Neuronal stem cell (in vitro differentiated cells): ENCODE measurements around the gene BCAS3.
A peak's percentile ranks its signal among the peaks of the same experiment; 100 is the strongest.

Experiments
- DNase-seq: peaks from one replicate; pipeline ENCODE4 v3.0.0-alpha.2; 2013; ENCODE audit warnings: low spot score
- H2AFZ ChIP-seq: one replicate; pipeline ENCODE4 v1.6.1; 2013; ENCODE audit warnings: mild to moderate bottlenecking, low read length, inconsistent platforms
- H2AK5ac ChIP-seq: 2 replicates; pipeline ENCODE4 v1.6.1; 2013; ENCODE audit warnings: low read depth, mild to moderate bottlenecking, inconsistent platforms, low read length, moderate library complexity, mixed read lengths
- H2BK120ac ChIP-seq: 2 replicates; pipeline ENCODE4 v1.6.1; 2013; ENCODE audit warnings: low read depth, mild to moderate bottlenecking, inconsistent platforms, low read length, moderate library complexity, mixed read lengths
- H2BK12ac ChIP-seq: one replicate; pipeline ENCODE4 v1.6.1; 2013; ENCODE audit warnings: low read length, inconsistent platforms
- H2BK15ac ChIP-seq: 2 replicates; pipeline ENCODE4 v1.6.1; 2013; ENCODE audit warnings: mild to moderate bottlenecking, low read length, inconsistent platforms, mixed read lengths
- H2BK5ac ChIP-seq: one replicate; pipeline ENCODE4 v1.6.1; 2013; ENCODE audit warnings: inconsistent platforms, mild to moderate bottlenecking, low read length, moderate library complexity
- H3K14ac ChIP-seq: one replicate; pipeline ENCODE4 v1.6.1; 2013; ENCODE audit warnings: low read length, inconsistent platforms
- H3K18ac ChIP-seq: 2 replicates; pipeline ENCODE4 v1.6.1; 2013; ENCODE audit warnings: low read length, inconsistent platforms
- H3K23ac ChIP-seq: 2 replicates; pipeline ENCODE4 v1.6.1; 2013; ENCODE audit warnings: low read depth, mild to moderate bottlenecking, mixed read lengths, low read length, inconsistent platforms; ENCODE audit not compliant: poor library complexity
- H3K27ac ChIP-seq: replicated peaks from 3 replicates; pipeline ENCODE4 v1.5.1; 2013; ENCODE audit warnings: low read length, inconsistent platforms
- H3K27me3 ChIP-seq, 3 experiments: 2 replicates each; pipeline ENCODE4 v1.6.1; 2013; ENCODE audit warnings: low read length in 3 of 3, mild to moderate bottlenecking in 2 of 3, inconsistent platforms in 1 of 3, low read depth in 1 of 3, mixed read lengths in 1 of 3, moderate library complexity in 1 of 3; ENCODE audit not compliant: control insufficient read depth in 3 of 3, insufficient read depth in 3 of 3
- H3K36me3 ChIP-seq, 2 donors: replicated peaks in 1 of 2; 2 replicates each; pipeline ENCODE4 v1.6.1; 2013; ENCODE audit warnings: low read length in 2 of 2; ENCODE audit not compliant: control insufficient read depth in 2 of 2, insufficient read depth in 2 of 2
- H3K4ac ChIP-seq: 2 replicates; pipeline ENCODE4 v1.6.1; 2013; ENCODE audit warnings: inconsistent platforms, mild to moderate bottlenecking, low read length, moderate library complexity
- H3K4me1 ChIP-seq, 2 donors: 1 replicate in 1 of 2; 2 replicates in 1 of 2; pipeline ENCODE4 v1.6.1; 2013; ENCODE audit warnings: low read length in 2 of 2, low read depth in 1 of 2; ENCODE audit not compliant: control insufficient read depth in 2 of 2, insufficient read depth in 1 of 2
- H3K4me2 ChIP-seq: one replicate; pipeline ENCODE4 v1.6.1; 2013; ENCODE audit warnings: mild to moderate bottlenecking, low read length, inconsistent platforms; ENCODE audit not compliant: insufficient read depth, poor library complexity, severe bottlenecking
- H3K4me3 ChIP-seq, 2 donors: 2 replicates each; pipeline ENCODE4 v1.5.1; 2013; ENCODE audit warnings: low read length in 2 of 2, mild to moderate bottlenecking in 2 of 2, inconsistent platforms in 1 of 2, moderate library complexity in 1 of 2
- H3K79me1 ChIP-seq: one replicate; pipeline ENCODE4 v1.6.1; 2013; ENCODE audit warnings: low read depth, mild to moderate bottlenecking, inconsistent platforms, low read length, moderate library complexity
- H3K9ac ChIP-seq: one replicate; pipeline ENCODE4 v1.6.1; 2013; ENCODE audit warnings: mild to moderate bottlenecking, low read depth, low read length, inconsistent platforms; ENCODE audit not compliant: poor library complexity
- H3K9me3 ChIP-seq, 2 donors: replicated peaks in 1 of 2; 2 replicates each; pipeline versions ENCODE3 to v1.6.1; 2013; ENCODE audit warnings: low read length in 2 of 2, mild to moderate bottlenecking in 2 of 2, inconsistent platforms in 1 of 2, low read depth in 1 of 2, mixed read lengths in 1 of 2, moderate library complexity in 1 of 2; ENCODE audit not compliant: control insufficient read depth in 2 of 2, insufficient read depth in 1 of 2
- H4K8ac ChIP-seq: one replicate; pipeline ENCODE4 v1.6.1; 2013; ENCODE audit warnings: low read depth, mild to moderate bottlenecking, inconsistent platforms, low read length, moderate library complexity
- H4K91ac ChIP-seq: one replicate; pipeline ENCODE4 v1.6.1; 2013; ENCODE audit warnings: low read length, low read depth, mild to moderate bottlenecking, inconsistent platforms; ENCODE audit not compliant: poor library complexity
- WGBS, 2 donors: extraction: QIAGEN DNeasy Blood & Tissue Kit; methylation state at CpG; one replicate each; pipeline ENCODE4 v1.1.7; 2013; ENCODE audit warnings: missing lambda C conversion rate in 2 of 2, mixed read lengths in 1 of 2; ENCODE audit not compliant: insufficient read length in 2 of 2, insufficient replicate concordance in 1 of 2; ENCODE audit errors: extremely low coverage in 2 of 2; 5-methylcytosine and 5-hydroxymethylcytosine counted together

BCAS3 gene

GRCh38 chr17:60743799-60744198 is 66.1 kb downstream of the BCAS3 start:
- peaks cover 6 to 28% of the 10 kb centered on the region in 2 donors for H3K4me1 ChIP-seq
- H3K23ac ChIP-seq, result no peak overlapping the region
- no peak overlapping the region for H3K27ac ChIP-seq
- H2BK12ac ChIP-seq, result no peak overlapping the region
- H3K4ac ChIP-seq, result no peak overlapping the region
- H3K27me3 ChIP-seq, result no peaks in the 10 kb centered on the region
- no peak overlapping the region for H3K4me2 ChIP-seq
- no CpG with 5 or more reads among the region's 5 CpGs for WGBS, 2 donors
- H2AK5ac ChIP-seq, result no peak overlapping the region
- no peaks in the 10 kb centered on the region for H3K36me3 ChIP-seq
- H2BK5ac ChIP-seq, result no peak overlapping the region
- no peaks in the 10 kb centered on the region for H3K79me1 ChIP-seq
- H2BK15ac ChIP-seq, result no peak overlapping the region
- H4K8ac ChIP-seq, result no peak overlapping the region
- peak overlapping the region; percentile 86 for H2AFZ ChIP-seq
- no peak overlapping the region for H2BK120ac ChIP-seq
- no peak overlapping the region for H4K91ac ChIP-seq
- H3K9me3 ChIP-seq, result no peaks in the 10 kb centered on the region
- H3K4me3 ChIP-seq, result peak overlapping the region in 1 of 2 donors; percentile 27
- H3K14ac ChIP-seq, result no peak overlapping the region
- no peak overlapping the region for H3K18ac ChIP-seq
- H3K9ac ChIP-seq, result no peak overlapping the region
- no peak for DNase-seq

- WGBS, 2 donors, result no CpG with 5 or more reads among the region's 3 CpGs
- Histone ChIP-seq H2AK5ac (no peak overlapping the region), H3K4ac (no peak overlapping the region), H2BK5ac (no peak overlapping the region), H3K23ac (no peak overlapping the region), H4K91ac (no peak overlapping the region), H4K8ac (no peak overlapping the region), H2BK120ac (no peak overlapping the region), H2AFZ (peak overlapping the region; percentile 86), H2BK12ac (no peak overlapping the region), H3K27ac (no peak overlapping the region), H3K14ac (no peak overlapping the region), H3K4me3 (peak overlapping the region in 1 of 2 donors; percentile 27), H3K79me1 (no peaks in the 10 kb centered on the region), H2BK15ac (no peak overlapping the region), H3K9ac (no peak overlapping the region), H3K9me3 (no peaks in the 10 kb centered on the region), H3K18ac (no peak overlapping the region), H3K36me3 (no peaks in the 10 kb centered on the region), H3K4me2 (no peak overlapping the region), H3K4me1 (peaks cover 6 to 28% of the 10 kb centered on the region in 2 donors), H3K27me3 (no peaks in the 10 kb centered on the region)
- no peak for DNase-seq
Measured at GRCh38 chr17:60744355-60744966, 66.8 kb downstream of the BCAS3 start.

GRCh38 chr17:60745544-60745943 is 67.9 kb downstream of the BCAS3 start:
- Histone ChIP-seq H2AK5ac (no peak overlapping the region), H4K8ac (no peak overlapping the region), H3K9me3 (peaks cover 0 to 4% of the 10 kb centered on the region in 2 donors), H3K9ac (no peak overlapping the region), H3K23ac (no peak overlapping the region), H3K79me1 (no peaks in the 10 kb centered on the region), H3K27me3 (no peaks in the 10 kb centered on the region), H3K4me1 (peaks cover 6 to 28% of the 10 kb centered on the region in 2 donors), H3K4ac (no peak overlapping the region), H2BK5ac (no peak overlapping the region), H3K4me3 (no peak overlapping the region), H3K4me2 (no peak overlapping the region), H2BK12ac (no peak overlapping the region), H3K36me3 (no peaks in the 10 kb centered on the region), H2BK15ac (no peak overlapping the region), H4K91ac (no peak overlapping the region), H2AFZ (no peak overlapping the region), H2BK120ac (no peak overlapping the region), H3K18ac (no peak overlapping the region), H3K14ac (no peak overlapping the region), H3K27ac (no peak overlapping the region)
- WGBS, 2 donors, result no CpG with 5 or more reads among the region's 2 CpGs
- no peak for DNase-seq

GRCh38 chr17:60747069-60747808 is 69.6 kb downstream of the BCAS3 start:
- Histone ChIP-seq H2BK120ac (no peak overlapping the region), H3K27ac (no peak overlapping the region), H3K4ac (no peak overlapping the region), H2BK15ac (no peak overlapping the region), H3K79me1 (no peaks in the 10 kb centered on the region), H3K4me2 (no peak overlapping the region), H3K14ac (no peak overlapping the region), H3K23ac (no peak overlapping the region), H4K91ac (no peak overlapping the region), H4K8ac (no peak overlapping the region), H3K4me3 (no peak overlapping the region), H2BK5ac (no peak overlapping the region), H3K27me3 (no peaks in the 10 kb centered on the region), H3K18ac (no peak overlapping the region), H2AK5ac (no peak overlapping the region), H3K9me3 (peaks cover 0 to 9% of the 10 kb centered on the region in 2 donors), H3K9ac (no peak overlapping the region), H3K36me3 (no peaks in the 10 kb centered on the region), H2AFZ (peak overlapping the region; percentile 61), H2BK12ac (no peak overlapping the region), H3K4me1 (peaks cover 6 to 28% of the 10 kb centered on the region in 2 donors)
- DNase-seq, result peak; percentile 14
- WGBS, 2 donors, result no CpG with 5 or more reads among the region's 5 CpGs
